Stimulated activated CD8-positive, alpha-beta memory T cell treated with anti-CD3 and anti-CD28 coated beads, Interleukin-4, amount 100 ng/mL, for 48 hours (primary cell): Measurements from ENCODE around the gene KRTAP9-6.
"Not testable (repeated sequence)": the region's sequence is repeated elsewhere in the genome, so short reads cannot be mapped to it uniquely, and the experiment has no call there.

ENCODE experiments used
- DNase-seq: peaks from one replicate; pipeline ENCODE4 v3.0.0-alpha.2; 2020

KRTAP9-6 gene, protein sequence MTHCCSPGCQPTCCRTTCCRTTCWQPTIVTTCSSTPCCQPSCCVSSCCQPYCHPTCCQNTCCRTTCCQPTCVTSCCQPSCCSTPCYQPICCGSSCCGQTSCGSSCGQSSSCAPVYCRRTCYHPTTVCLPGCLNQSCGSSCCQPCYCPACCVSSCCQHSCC

GRCh38 chr17:41265078-41265477 lies at the start of gene KRTAP9-6:
KRTAP9-6 (plus strand) TSS chr17:41265378; CDS start chr17:41265378, 0 bp downstream.
- DNase-seq: no peak

DNA sequence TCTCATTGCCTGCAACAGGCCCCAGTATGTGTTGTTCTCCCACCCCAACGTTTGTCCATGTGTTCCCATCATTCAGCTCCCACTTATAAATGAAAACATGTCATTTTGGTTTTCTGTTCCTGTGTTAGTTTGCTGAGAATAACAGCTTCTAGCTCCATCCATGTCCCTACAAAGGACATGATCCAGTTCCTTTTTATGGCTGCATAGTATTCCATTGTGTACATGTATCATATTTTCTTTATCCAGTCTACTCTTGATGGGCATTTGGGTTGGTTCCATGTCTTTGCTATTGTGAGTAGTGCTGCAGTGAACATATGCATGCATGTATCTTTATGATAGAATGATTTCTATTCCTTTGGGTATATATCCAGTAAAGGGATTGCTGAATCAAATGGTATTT lies 49.5 kb upstream of the KRTAP9-6 start:
- DNase-seq: no peak

DNA sequence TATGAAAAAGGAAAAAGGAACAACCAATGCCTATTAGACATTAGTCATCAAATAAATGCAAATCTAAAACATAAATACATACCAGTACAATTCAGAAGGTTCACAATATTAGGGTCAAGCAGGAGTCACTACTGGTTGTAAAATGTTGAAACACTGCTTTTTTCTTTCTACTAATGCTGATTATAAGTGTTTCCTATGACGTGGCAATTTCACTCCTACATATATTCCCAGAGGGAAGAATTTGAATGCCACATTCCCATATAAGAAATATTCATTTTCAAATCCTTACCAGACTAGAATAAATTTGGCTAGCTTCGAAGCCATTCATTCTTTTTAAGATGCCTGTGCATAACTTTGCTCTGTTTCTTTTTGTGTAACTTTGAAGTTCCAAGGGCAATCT lies 41.4 kb upstream of the KRTAP9-6 start:
- no peak for DNase-seq

GRCh38 chr17:41226051-41226450 lies 39.1 kb upstream of the KRTAP9-6 start:
- no peak for DNase-seq

DNA sequence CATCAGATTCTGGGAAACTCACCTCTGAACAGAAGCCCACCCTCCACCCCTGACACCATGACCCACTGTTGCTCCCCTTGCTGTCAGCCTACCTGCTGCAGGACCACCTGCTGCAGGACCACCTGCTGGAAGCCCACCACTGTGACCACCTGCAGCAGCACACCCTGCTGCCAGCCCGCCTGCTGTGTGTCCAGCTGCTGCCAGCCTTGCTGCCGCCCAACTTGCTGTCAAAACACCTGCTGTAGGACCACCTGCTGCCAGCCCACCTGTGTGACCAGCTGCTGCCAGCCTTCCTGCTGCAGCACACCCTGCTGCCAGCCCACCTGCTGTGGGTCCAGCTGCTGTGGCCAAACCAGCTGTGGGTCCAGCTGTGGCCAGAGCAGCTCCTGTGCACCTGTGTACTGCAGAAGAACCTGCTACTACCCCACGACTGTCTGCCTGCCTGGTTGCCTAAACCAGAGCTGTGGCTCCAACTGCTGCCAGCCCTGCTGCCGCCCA lies 38.5 kb upstream of the KRTAP9-6 start, which contains the start of gene KRTAP9-2:
TSS of gene KRTAP9-2 (plus strand) at position 51 of the 498 bp plus-strand sequence. CDS start at position 58, 7 bp downstream.
- not testable (repeated sequence) for DNase-seq

DNA sequence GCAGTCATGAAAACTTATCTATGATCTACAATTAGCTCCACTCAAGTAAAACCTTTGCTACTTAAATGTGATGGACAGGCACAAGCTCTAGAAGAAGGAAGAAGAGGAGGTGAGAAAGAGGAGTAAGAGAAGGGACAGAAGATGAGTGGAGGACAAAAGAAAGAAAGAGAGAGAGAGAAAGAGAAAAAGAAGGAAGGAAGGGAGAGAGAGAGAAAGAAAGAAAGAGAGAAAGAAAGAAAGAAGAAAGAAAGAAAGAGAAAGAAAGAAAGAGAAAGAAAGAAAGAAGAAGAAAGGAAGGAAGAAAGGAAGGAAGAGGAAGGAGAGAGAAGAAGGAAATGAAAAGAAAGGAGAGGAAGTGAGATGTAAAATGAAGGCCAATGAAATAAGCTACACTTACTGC lies 35.1 kb upstream of the KRTAP9-6 start:
- no peak for DNase-seq

- no peak for DNase-seq
Observed at GRCh38 chr17:41231731-41232130, 33.4 kb upstream of the KRTAP9-6 start.

GRCh38 chr17:41232399-41233105 lies 32.6 kb upstream of the KRTAP9-6 start, which contains the start of gene KRTAP9-3:
KRTAP9-3 (plus strand) TSS chr17:41232449; CDS start chr17:41232502, 53 bp downstream.
- not testable (repeated sequence) for DNase-seq

DNA sequence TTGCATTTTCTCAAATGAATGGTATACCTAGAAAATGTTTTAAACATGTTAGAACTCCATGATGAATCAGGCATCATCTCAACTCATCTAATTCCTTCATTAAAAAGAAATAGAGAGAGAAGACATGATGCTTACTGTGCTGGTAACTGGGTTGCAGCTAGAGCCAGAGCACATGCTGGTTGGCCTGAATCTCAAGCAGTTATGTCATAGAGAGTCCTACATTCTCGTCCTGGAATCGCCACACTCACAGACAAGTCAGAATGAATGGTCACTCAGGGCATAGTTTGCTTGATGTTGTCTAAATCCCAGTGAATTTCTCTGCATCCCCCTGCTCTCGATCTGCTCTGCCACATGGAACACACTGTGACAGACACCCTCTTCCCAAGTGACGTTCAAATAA lies 28.1 kb upstream of the KRTAP9-6 start:
- DNase-seq: not testable (repeated sequence)

- DNase-seq: not testable (repeated sequence)
Observed at GRCh38 chr17:41237949-41238437, 27.2 kb upstream of the KRTAP9-6 start, which contains the start of gene KRTAP9-8. KRTAP9-8 (plus strand) TSS chr17:41237999; CDS start chr17:41238052, 53 bp downstream.

DNA sequence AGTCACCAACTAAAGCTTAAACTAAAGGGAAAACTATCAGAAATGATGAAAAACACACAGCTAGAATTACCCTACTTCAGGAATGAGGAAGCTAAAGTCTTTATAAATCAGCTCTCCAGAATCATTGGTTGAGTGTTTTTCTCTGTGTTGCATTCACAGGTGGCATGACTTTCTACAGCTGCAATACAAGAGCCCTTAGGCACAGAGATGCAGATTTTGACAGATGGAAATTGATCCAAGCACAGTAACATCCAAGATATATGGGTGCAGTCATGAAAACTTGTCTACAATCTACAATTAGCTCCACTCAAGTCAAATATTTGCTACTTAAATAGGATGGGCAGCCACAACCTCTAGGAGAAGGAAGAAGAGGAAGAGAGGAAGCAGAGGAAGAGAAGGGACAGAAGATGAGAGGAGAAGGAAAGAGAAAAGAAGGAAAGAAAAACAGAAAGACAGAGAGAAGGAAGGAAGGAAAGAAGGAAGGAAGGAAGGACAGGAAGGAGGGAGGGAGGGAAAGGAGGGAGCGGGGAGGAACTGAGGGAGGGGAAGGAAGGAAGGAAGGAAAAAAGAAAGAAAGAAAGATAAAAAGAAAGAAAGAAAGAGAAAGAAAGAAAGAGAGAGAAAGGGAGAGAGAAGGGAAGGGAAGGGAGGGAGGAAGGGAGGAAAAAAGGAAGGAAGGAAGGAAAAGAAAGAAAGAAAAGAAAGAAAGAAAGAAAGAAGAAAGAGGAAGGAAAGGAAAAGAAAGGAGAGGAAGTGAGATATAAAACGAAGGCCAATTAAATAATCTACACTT lies 18.0 kb upstream of the KRTAP9-6 start:
- not testable (repeated sequence) for DNase-seq

GRCh38 chr17:41249637-41250240 lies 15.4 kb upstream of the KRTAP9-6 start, which contains the start of gene KRTAP9-4:
KRTAP9-4 (plus strand) TSS chr17:41249687; CDS start chr17:41249721, 34 bp downstream.
- DNase-seq: not testable (repeated sequence)

- no peak for DNase-seq
Observed at GRCh38 chr17:41251261-41251660, 13.9 kb upstream of the KRTAP9-6 start.

DNA sequence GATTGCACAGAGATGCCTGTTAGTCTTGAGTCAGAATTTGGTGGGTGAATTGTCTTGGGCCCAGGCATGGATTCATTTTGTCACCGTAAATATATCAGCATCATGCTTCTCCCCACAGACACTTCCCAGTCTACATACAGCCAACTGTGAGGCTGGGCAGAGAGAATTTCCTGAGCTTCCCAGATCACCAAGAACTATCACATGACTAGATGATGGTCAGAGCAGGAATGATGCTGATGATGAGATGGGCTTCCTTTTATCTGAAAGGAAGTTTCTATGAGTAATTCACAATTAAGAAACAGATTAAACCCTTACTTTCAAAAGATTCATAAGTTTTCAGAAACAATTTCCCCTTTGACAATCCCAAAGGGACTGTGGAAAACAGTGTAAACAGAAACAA lies 10.3 kb upstream of the KRTAP9-6 start:
- no peak for DNase-seq

GRCh38 chr17:41255381-41256290 lies 9.5 kb upstream of the KRTAP9-6 start, which contains the start of gene KRTAP9-9:
KRTAP9-9 (plus strand) TSS chr17:41255384.
- DNase-seq: not testable (repeated sequence)

GRCh38 chr17:41256291-41256685 lies 8.9 kb upstream of the KRTAP9-6 start:
- DNase-seq: no peak

DNA sequence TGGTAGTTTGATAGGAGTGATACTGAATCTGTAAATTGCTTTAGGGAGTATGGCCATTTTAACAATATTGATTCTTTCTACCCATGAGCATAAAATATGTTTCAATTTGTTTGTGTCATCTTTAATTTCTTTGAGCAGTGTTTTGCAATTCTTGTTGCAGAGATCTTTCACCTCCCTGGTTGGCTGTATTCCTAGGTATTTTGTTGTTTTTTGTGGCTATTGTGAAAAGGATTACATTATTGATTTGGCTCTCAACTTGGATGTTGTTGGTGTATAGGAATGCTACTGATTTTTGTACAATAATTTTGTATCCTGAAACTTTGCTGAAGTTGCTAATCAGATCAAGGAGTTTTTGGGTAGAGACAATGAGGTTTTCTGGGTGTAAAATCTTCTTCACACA lies 6.8 kb upstream of the KRTAP9-6 start:
- DNase-seq: no peak

- no peak for DNase-seq
Observed at GRCh38 chr17:41263212-41263611, 2.0 kb upstream of the KRTAP9-6 start.

DNA sequence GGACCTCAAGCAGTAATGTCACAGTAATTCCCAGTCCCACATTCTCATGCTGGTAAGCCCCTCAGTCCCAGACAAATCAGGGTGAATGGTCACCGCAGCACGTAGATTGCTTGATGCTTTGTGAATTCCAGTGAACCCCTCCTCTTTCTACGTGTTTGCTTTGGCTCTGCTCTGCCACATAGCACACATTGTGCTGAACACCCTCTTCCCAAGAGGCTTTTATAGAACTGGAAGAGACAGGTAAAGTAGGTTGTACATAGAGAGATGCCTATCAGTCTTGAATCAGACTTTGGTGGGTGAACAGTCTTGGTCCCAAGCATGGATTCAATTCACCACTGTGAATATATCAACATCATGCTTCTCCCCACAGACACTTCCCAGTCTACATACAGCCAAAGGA lies 579 bp upstream of the KRTAP9-6 start:
- DNase-seq: no peak

DNA sequence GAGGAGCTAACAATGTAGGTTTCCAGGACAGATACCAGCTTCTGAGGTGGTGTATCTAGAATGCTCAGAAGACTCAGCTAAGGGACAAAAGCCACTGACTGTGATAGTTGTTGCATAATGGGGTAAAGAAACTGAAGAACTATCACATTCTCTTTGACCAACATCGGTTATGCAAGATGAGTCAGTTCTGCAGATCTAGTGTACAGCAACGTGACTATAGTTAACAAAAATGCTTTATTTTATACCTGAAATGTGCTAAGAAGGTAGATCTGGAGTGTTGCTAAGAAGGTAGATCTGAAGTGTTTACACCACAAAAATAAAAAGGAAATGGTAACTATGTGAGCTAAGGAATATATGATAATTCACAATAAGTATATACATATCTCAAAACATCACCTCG lies 2.5 kb downstream of the KRTAP9-6 start:
- no peak for DNase-seq

DNA sequence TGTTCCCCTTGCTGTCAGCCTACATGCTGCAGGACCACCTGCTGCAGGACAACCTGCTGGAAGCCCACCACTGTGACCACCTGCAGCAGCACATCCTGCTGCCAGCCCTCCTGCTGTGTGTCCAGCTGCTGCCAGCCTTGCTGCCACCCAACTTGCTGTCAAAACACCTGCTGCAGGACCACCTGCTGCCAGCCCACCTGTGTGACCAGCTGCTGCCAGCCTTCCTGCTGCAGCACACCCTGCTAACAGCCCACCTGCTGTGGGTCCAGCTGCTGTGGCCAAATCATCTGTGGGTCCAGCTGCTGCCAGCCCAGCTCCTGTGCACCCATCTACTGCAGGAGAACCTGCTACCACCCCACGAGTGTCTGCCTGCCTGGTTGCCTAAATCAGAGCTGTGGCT lies 6.1 kb downstream of the KRTAP9-6 start:
- not testable (repeated sequence) for DNase-seq
